ENCODE data around the gene ATL2.
"Not testable (repeated sequence)": the region's sequence is repeated elsewhere in the genome, so short reads cannot be mapped to it uniquely, and the experiment has no call there.

Gene ATL2

GRCh38 chr2:38377050-38377828, at the start of gene ATL2:
Gene ATL2 (minus strand): TSS chr2:38377273. CDS start chr2:38377260, 13 bp downstream.
- peak; percentile 93 for ATAC-seq
- H3K27ac Mint-ChIP-seq = peak within 1 kb of the TSS; percentile 94
- H3K9me3 Mint-ChIP-seq = no peaks in the 10 kb centered on the region
- H3K36me3 Mint-ChIP-seq (ENCODE audit: low read depth) = peaks cover 13% of the 10 kb centered on the region
- H3K27me3 Mint-ChIP-seq = no peaks in the 10 kb centered on the region
- H3K4me3 Mint-ChIP-seq = peak within 1 kb of the TSS; percentile 97
- DNase-seq = peak; percentile 92
- peaks cover 67% of the 10 kb centered on the region for H3K4me1 Mint-ChIP-seq

DNA sequence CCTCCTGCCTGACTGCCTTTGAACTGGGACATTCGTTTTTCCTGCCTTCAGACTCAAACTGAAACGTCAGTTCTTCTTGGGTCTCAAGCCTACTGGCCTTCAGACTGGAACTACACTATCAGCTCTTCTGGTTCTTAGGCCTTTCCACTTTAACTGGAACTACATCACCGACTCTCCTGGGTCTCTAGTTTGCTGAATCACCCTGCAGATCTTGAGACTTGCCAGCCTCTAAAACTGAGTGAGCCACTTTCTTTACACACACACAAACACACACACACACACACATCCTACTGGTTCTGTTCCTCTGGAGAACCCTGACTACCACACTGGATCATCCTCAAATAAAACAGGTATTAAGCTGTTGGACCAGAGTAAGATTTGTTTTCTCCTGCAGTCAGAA, 46.7 kb upstream of the ATL2 start:
- Mint-ChIP-seq H3K4me3 (no peak overlapping the region), H3K36me3 (ENCODE audit: low read depth) (no peaks in the 10 kb centered on the region), H3K4me1 (no peaks in the 10 kb centered on the region), H3K27ac (no peak overlapping the region), H3K27me3 (no peaks in the 10 kb centered on the region), H3K9me3 (no peaks in the 10 kb centered on the region)
- no peak for DNase-seq
- ATAC-seq = no peak

GRCh38 chr2:38421274-38422056, 44.4 kb upstream of the ATL2 start:
- no peak overlapping the region for H3K27ac Mint-ChIP-seq
- no peaks in the 10 kb centered on the region for H3K27me3 Mint-ChIP-seq
- H3K4me3 Mint-ChIP-seq = no peak overlapping the region
- DNase-seq = no peak
- H3K36me3 Mint-ChIP-seq (ENCODE audit: low read depth) = no peaks in the 10 kb centered on the region
- H3K4me1 Mint-ChIP-seq = no peaks in the 10 kb centered on the region
- ATAC-seq = no peak
- no peaks in the 10 kb centered on the region for H3K9me3 Mint-ChIP-seq

DNA sequence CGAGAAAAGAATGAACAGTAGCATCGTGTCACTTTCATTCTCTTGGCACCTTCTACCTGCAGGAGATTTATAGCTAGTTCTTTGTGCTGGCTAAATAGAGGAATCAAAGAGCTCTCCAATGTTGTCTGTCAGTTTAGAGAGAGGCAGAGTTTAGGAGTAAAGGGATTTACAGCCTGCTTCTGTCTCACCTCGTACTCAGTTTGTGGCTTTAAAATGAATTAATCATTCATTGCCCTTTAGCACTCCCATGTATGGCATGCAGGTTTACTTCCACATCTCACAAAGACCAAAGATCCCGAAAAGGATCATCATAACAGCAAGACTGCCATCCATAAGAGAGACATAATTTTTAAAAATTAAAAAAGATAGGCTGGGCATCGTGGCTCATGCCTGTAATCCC, 42.4 kb upstream of the ATL2 start:
- Mint-ChIP-seq H3K27ac (no peak overlapping the region), H3K4me3 (no peak overlapping the region), H3K4me1 (no peaks in the 10 kb centered on the region), H3K9me3 (no peaks in the 10 kb centered on the region), H3K36me3 (ENCODE audit: low read depth) (no peaks in the 10 kb centered on the region), H3K27me3 (no peaks in the 10 kb centered on the region)
- no peak for DNase-seq
- no peak for ATAC-seq

- DNase-seq (no peak), ATAC-seq (no peak)
- peaks cover 3% of the 10 kb centered on the region for H3K9me3 Mint-ChIP-seq
- no peaks in the 10 kb centered on the region for H3K36me3 Mint-ChIP-seq (ENCODE audit: low read depth)
- no peaks in the 10 kb centered on the region for H3K4me1 Mint-ChIP-seq
- no peaks in the 10 kb centered on the region for H3K27me3 Mint-ChIP-seq
- H3K4me3 Mint-ChIP-seq = no peak overlapping the region
- H3K27ac Mint-ChIP-seq = no peak overlapping the region
Observed at GRCh38 chr2:38418735-38419134, 41.7 kb upstream of the ATL2 start.

DNA sequence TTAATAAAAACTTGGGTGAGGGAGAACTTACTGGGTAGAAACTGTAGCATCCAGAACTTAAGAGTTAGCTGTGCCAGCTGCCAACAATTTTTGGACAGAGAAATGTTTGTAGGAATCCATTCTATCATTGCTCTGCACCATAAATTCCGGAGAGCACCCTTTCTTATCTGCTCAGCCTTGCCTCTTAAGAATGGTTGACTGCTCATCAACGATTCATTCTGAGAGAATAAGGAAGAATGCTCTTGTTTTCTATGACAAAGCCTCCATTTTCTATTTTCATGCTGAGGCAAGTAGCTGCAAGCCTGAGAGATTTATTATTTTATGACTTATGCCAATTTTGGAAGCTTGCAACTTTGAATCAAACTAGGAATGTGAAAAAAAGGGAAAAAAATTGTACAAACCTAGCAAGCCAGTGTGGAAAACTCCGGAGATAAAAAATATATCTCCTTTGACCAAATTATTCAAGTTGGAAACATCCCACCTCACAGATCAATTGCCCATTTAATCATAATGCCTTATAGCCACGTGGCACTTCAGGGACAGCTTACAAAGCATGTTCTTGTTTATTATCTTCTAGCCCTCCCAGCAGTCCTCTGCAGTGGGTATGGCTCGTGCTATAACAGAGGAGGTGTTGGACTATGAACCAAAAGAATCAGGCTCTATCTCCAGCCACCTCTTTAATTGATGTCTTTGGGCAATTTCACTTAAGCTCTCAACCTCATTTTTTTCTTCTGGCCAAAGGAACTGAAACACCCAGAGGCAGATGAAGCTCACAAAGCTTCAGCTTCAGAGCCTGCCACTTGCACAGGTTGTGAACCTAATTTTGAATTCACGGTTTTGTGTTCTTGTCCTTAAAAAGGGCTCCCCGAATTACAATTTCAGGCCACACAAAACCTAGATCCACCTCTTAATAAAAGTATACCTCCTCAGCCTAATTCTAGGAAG, 40.9 kb upstream of the ATL2 start:
- DNase-seq (no peak), ATAC-seq (no peak)
- H3K27ac Mint-ChIP-seq = no peak overlapping the region
- peaks cover 2% of the 10 kb centered on the region for H3K36me3 Mint-ChIP-seq (ENCODE audit: low read depth)
- no peak overlapping the region for H3K4me3 Mint-ChIP-seq
- no peaks in the 10 kb centered on the region for H3K27me3 Mint-ChIP-seq
- peaks cover 9% of the 10 kb centered on the region for H3K9me3 Mint-ChIP-seq
- no peaks in the 10 kb centered on the region for H3K4me1 Mint-ChIP-seq

- Mint-ChIP-seq H3K4me3 (no peak overlapping the region), H3K27ac (no peak overlapping the region), H3K9me3 (peaks cover 15% of the 10 kb centered on the region), H3K4me1 (no peaks in the 10 kb centered on the region), H3K36me3 (ENCODE audit: low read depth) (peaks cover 5% of the 10 kb centered on the region), H3K27me3 (no peaks in the 10 kb centered on the region)
- ATAC-seq (no peak), DNase-seq (no peak)
Observed at GRCh38 chr2:38416296-38417036, 39.4 kb upstream of the ATL2 start.

DNA sequence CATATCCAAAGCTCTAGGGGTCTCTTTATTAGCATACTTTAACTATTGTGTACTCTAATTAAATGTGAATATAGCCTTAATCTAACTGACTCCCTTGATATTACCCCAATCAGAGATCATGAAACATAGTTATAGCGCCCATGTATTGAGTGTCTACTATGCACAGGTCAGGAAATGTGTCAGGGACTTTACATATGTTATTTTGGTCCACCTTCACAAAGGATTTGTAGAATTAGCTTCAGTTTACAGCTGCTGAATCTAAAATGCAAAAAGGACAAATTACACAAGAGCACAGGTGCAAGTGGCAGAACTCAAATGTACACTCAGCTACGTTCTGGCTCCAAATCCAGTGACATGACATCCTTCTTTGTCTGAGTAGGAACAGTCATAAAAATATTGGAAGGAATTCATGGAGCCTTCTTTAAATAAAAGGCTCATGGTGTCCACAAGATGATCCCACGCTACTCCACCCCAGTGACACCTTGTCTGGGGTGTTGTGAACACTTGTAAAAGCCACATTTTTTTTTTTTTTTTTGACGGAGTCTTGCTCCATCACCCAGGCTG, 38.7 kb upstream of the ATL2 start:
- H3K4me3 Mint-ChIP-seq = no peak overlapping the region
- peaks cover 15% of the 10 kb centered on the region for H3K9me3 Mint-ChIP-seq
- H3K27ac Mint-ChIP-seq = no peak overlapping the region
- DNase-seq (no peak), ATAC-seq (no peak)
- H3K4me1 Mint-ChIP-seq = no peaks in the 10 kb centered on the region
- H3K36me3 Mint-ChIP-seq (ENCODE audit: low read depth) = peaks cover 5% of the 10 kb centered on the region
- no peaks in the 10 kb centered on the region for H3K27me3 Mint-ChIP-seq

- H3K27ac Mint-ChIP-seq = no peak overlapping the region
- H3K36me3 Mint-ChIP-seq (ENCODE audit: low read depth) = peaks cover 5% of the 10 kb centered on the region
- H3K9me3 Mint-ChIP-seq = peaks cover 15% of the 10 kb centered on the region
- no peak overlapping the region for H3K4me3 Mint-ChIP-seq
- DNase-seq = no peak
- ATAC-seq = no peak
- no peaks in the 10 kb centered on the region for H3K27me3 Mint-ChIP-seq
- no peaks in the 10 kb centered on the region for H3K4me1 Mint-ChIP-seq
Observed at GRCh38 chr2:38415023-38415422, 38.0 kb upstream of the ATL2 start.

DNA sequence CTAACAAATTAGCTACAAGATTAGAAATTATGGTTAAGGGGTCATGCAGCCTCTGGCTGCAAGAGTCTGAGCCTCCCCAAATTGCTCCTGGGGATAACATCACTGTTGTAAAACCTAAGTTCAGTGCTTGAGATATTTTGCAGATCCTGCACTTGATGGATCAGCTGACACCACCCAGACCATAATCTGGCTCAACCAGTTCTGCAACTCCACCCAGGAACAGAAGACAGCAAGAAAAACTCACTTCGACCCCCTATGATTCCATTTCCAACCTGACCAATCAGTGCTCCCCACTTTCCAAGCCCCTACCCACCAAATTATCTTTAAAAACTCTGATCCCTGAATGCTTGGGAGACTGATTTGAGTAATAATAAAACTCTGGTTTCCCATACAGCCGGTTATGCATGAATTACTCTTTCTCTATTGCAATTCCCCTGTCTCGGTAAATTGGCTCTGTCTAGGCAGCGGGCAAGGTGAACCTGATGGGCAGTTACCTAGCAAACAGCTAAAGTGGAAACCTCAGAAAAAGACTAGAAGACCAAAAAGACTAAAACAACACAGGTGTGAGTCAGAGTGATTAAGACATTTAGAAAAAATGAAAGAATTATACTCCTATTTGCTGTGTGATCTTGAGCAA, 35.3 kb upstream of the ATL2 start:
- H3K36me3 Mint-ChIP-seq (ENCODE audit: low read depth); H3K4me1 Mint-ChIP-seq; ATAC-seq; DNase-seq; H3K27me3 Mint-ChIP-seq; H3K4me3 Mint-ChIP-seq; H3K27ac Mint-ChIP-seq: not testable (repeated sequence)
- peaks cover 15% of the 10 kb centered on the region for H3K9me3 Mint-ChIP-seq

DNA sequence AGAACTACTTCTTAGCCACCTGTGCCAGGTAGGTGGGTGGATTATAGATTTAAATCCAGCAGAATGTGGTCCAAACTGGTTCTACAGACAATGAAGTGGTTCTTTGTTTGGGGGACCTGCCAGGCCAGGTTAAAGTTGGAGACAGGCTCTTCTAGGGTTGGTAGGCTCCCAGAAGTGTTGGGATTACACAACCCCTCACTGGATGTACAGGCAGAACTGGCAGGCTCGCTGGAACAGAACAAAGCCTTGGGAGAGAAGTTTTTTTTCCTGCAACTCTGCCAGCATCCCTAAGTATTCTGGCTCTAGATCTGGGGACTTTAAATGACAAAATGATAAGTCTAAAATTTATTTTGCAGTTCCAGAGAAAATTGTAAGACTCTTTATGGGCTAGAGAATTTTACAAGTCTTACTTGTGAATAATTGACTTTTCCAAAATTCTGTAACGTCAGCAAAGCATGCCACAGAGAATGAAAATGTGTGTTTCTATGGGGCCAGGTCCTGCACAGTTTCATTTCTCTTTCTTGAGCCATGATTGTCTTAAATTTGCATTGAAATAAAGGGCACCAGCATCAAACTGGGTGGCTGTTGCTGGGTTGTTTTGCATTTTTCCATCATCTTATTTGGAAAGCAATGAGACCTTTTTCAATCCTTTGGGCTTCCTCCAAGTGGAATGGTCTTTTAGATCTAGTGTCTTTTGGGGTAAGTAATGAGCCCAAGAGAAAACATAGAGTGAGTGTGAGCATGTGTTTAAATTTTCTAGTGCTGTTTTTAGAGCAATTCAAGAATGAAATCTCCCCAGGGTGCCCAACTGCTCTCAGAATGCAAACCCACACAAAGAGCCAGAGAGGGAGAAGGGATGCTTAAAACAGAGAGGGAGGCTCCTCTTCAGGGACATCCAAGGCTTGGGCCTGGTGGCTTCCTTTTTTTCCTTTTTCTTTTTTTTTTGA, 32.4 kb upstream of the ATL2 start:
- Mint-ChIP-seq H3K4me1 (no peaks in the 10 kb centered on the region), H3K36me3 (ENCODE audit: low read depth) (peaks cover 5% of the 10 kb centered on the region), H3K27me3 (peaks cover 3% of the 10 kb centered on the region), H3K9me3 (peaks cover 15% of the 10 kb centered on the region), H3K27ac (no peak overlapping the region), H3K4me3 (no peak overlapping the region)
- DNase-seq (no peak), ATAC-seq (no peak)

GRCh38 chr2:38407111-38407682, 30.1 kb upstream of the ATL2 start:
- H3K9me3 Mint-ChIP-seq = peaks cover under 1% of the 10 kb centered on the region
- no peak for DNase-seq
- H3K27ac Mint-ChIP-seq = no peak overlapping the region
- no peaks in the 10 kb centered on the region for H3K36me3 Mint-ChIP-seq (ENCODE audit: low read depth)
- H3K27me3 Mint-ChIP-seq = peaks cover 3% of the 10 kb centered on the region
- H3K4me1 Mint-ChIP-seq = no peaks in the 10 kb centered on the region
- no peak for ATAC-seq
- no peak overlapping the region for H3K4me3 Mint-ChIP-seq
